ENCODE results near the gene SINHCAF.
"Not testable (repeated sequence)": the region's sequence is repeated elsewhere in the genome, so short reads cannot be mapped to it uniquely, and the experiment has no call there.

SINHCAF gene

GRCh38 chr12:31325877-31326631 lies at the start of gene SINHCAF:
TSS of gene SINHCAF (minus strand) at chr12:31326150. CDS start at chr12:31298204, 27,946 bp downstream.
- peak; percentile 99 for DNase-seq (ENCODE audit: low spot score)

- DNase-seq (ENCODE audit: low spot score), result not testable (repeated sequence)
Observed at GRCh38 chr12:31375422-31375821, 49.5 kb upstream of the SINHCAF start.

DNA sequence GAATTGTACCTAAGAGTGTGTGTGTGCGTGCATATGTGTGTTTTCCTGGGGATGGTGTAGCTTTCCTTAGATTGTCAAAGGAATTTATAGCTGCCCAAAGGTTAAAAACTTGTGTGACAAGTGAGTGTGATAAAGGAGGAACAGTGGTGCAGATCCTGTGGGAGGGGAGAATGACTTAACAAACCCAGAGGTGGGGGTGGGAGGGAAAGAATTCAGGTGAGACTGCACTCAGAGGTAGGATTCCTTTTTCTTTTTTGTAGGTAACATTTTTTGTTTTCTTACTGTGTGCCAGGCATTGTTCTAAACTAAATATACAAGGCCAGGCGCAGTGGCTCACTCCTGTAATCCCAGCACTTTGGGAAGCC lies 45.3 kb upstream of the SINHCAF start:
- peak; percentile 13 for DNase-seq (ENCODE audit: low spot score)

- DNase-seq (ENCODE audit: low spot score), result peak; percentile 25
Observed at GRCh38 chr12:31370531-31371255, 44.7 kb upstream of the SINHCAF start.

GRCh38 chr12:31369712-31370521 lies 44.0 kb upstream of the SINHCAF start:
- DNase-seq (ENCODE audit: low spot score), result peak; percentile 63

- DNase-seq (ENCODE audit: low spot score), result no peak
Observed at GRCh38 chr12:31368666-31369361, 42.9 kb upstream of the SINHCAF start.

- no peak for DNase-seq (ENCODE audit: low spot score)
Observed at GRCh38 chr12:31366104-31366621, 40.2 kb upstream of the SINHCAF start.

GRCh38 chr12:31363831-31364230 lies 37.9 kb upstream of the SINHCAF start:
- no peak for DNase-seq (ENCODE audit: low spot score)

DNA sequence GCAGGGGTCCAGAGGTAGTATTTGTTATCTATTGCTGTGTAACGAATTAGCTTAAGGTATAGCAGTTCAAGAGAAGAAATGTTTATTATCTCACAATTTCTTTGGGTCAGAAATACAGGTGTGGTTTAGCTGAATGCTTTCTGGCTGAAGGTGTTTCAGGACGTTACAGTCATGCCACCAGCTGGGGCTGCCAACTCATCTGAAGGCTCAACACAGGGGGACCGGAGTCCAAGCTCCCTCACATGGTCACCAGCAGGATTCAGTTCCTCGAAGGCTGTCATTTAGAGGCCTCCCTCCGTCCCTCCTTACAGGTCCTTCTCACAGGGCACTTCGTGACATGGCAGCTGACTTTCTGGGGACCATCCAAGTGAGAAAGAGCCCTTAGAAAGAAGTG lies 37.5 kb upstream of the SINHCAF start:
- DNase-seq (ENCODE audit: low spot score), result no peak

DNA sequence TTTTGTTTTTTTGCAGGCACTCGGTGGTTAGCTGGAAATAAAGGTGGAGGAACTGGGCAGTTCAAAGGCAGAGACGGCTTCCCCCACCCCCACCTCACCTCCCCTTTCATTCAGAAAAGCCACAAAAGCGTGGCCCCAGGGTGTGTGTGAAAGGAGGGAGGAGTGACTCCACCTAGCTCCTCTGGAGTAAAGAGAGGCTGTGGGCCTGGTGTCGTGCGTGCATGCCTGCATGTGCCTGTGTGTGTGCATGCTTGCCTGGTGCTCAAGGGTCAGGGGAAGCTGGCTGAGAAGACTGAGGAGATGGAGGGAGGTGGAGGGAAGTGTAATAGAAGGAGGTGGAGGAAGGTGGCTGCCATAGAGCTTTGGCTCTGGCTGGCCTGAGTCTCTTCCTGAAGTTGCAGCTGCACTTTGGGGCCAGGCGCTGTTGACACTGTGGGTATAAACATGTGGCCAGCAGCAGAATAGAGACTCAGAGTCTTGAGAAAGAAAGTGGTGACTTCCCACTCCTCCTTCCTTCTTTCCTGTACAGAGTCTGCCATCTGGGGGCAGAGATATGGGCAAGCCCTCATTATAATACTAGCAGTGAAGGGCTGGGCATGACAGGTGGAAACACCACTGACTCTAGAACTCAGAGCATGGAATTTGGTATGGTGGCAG lies 36.9 kb upstream of the SINHCAF start:
- DNase-seq (ENCODE audit: low spot score), result no peak

GRCh38 chr12:31362115-31362758 lies 36.3 kb upstream of the SINHCAF start:
- DNase-seq (ENCODE audit: low spot score), result no peak

GRCh38 chr12:31361730-31362114 lies 35.8 kb upstream of the SINHCAF start:
- no peak for DNase-seq (ENCODE audit: low spot score)

DNA sequence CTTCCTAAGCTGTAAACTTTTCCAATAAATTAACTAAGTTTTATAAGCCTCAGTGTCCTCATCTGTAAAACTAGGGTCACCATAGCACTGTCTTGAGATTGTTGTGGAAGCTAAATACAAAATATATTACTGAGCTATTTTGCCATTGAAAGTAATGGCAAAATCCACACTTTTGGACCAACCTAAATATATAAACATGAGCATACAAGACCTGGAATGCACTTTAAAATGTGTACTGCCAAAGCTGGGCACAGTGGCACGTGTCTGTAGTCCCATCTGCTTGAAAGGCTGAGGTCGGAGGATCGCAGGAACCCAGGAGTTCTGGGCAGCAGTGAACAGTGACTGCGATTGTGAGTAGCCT lies 29.8 kb upstream of the SINHCAF start:
- no peak for DNase-seq (ENCODE audit: low spot score)

GRCh38 chr12:31353750-31354708 lies 28.1 kb upstream of the SINHCAF start:
- no peak for DNase-seq (ENCODE audit: low spot score)

- no peak for DNase-seq (ENCODE audit: low spot score)
Observed at GRCh38 chr12:31346267-31346666, 20.3 kb upstream of the SINHCAF start.

DNA sequence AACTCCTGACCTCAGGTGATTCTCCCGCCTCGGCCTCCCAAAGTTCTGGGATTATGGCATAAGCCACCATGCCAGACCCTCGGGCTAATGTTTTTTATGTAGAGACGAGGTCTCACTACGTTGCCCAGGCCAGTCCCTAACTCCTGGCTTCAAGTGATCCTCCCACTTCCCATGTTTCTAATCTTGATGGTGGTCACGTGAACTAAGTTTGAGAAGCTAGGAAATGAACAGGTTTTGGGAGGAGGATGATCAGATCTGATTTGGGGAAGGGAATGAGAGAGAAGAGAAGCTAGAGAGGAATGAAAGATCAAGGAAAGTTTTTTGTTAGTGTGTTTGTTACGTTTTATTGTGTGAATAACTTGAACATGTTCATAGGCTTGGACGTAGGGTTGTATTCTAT lies 17.2 kb upstream of the SINHCAF start:
- DNase-seq (ENCODE audit: low spot score), result no peak

GRCh38 chr12:31342286-31342685 lies 16.3 kb upstream of the SINHCAF start:
- no peak for DNase-seq (ENCODE audit: low spot score)

- DNase-seq (ENCODE audit: low spot score), result no peak
Observed at GRCh38 chr12:31339831-31340622, 14.1 kb upstream of the SINHCAF start.

DNA sequence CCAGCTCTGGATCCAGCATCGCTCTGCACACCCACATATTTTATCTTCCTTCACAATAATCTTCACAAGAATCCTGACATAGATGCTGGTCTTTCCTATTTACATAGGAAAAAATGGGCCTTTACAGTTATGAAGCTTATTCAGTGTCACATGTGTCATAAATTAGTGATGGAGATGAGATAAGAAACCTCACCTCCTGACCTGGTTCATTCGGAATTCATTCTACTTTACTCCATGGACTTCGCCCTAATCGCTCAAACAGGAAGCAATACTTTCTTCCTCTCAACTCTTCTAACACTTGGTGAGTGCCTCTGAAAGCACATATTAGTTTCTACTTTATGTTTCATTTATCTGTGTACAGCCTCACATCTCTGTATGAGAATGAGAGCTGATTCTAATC lies 12.0 kb upstream of the SINHCAF start:
- DNase-seq (ENCODE audit: low spot score), result no peak

Data from kidney tubule cell (primary cell).